NOMO-1 treated with dmso at 0.1 percent for 144 hours (cell line): ENCODE results near the gene SLC7A6OS.
"Not testable (repeated sequence)": the region's sequence is repeated elsewhere in the genome, so short reads cannot be mapped to it uniquely, and the experiment has no call there.

Experiments
- DNase-seq: peaks from one replicate; lab custom pipeline; 2025; ENCODE audit not compliant: unreplicated experiment; lab: John Stamatoyannopoulos, UW

Gene SLC7A6OS

DNA sequence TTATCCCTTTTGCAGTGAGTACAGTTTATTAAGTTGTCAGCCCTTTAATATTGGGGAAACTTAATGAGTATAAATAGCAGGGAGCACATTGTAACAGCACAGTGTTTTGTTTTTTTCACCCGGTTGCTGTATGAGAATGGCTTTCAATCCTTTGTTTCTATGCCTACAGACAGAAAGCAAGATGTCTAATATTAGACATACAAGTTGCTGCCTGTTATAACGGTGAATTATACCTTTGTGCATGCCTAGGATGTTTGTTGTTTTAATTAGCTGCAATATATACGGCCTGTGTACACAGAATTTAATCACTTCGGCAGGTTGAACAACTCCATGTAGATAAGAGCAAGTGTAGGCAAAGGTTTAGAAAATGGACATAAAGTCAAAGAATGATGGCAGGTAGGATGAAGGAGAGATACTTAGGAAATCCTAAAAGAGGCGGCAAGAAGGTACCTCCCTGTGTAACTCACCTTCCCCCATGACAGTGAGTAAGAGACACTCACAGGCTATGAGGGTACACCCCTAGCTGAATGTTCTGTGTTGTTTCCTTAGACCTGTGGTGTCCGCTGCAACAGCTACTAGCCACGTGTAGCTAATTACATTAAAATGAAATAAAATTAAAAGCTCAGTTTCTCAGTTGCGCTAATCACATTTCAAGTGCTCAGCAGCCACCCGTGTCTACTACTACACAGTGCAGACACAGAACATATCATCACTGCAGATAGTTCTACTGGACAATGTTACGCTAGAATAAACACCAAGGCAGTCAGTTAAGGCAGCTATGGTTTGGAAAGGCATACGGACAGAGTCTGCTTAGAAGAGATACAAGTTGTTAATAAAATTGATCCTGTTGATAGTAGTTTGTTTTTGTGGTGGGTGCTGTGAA lies 10.9 kb downstream of the SLC7A6OS start:
- no peak for DNase-seq

- no peak for DNase-seq
Measured at GRCh38 chr16:68298907-68299561, 11.7 kb downstream of the SLC7A6OS start.

DNA sequence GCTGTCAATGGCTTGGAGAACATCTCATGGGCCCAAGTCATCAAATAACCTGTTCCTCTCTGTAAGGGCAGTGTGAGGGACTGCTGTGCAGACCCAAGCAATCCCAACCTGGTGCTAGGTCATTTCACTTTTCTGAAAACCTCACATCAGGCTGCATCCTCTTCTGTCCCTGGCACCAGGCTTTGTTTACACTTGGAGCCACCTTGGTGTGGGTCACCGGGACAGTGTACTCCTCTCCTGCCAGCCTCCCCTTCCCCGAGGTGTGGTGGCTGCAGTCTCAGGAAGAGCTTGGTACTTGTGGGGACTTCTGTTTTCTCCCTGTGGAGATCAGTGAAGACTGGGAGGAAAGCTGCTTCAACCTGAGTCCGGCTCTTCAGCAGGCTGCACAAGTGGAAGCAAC lies 12.4 kb downstream of the SLC7A6OS start:
- no peak for DNase-seq

DNA sequence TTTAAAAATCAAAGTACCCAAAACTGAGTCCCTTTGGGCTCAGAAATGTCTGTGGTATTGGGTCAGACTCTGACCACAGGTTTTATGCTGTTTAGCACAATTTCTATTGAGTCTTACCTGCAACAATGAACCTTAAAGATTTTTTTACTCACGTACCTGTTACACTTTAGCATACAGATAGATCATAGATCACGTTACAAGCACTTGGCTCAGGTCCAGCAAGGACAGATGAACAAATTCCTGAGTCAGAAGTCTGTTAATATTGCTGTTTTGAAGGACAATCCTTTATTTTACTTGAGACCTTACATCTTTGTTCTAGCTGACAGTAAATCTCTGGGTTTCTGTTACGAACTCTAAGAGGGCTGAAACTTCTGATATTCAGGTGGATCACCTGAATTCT lies 12.8 kb downstream of the SLC7A6OS start:
- no peak for DNase-seq

GRCh38 chr16:68296693-68297092 lies 14.1 kb downstream of the SLC7A6OS start:
- no peak for DNase-seq

GRCh38 chr16:68296291-68296690 lies 14.5 kb downstream of the SLC7A6OS start:
- no peak for DNase-seq

DNA sequence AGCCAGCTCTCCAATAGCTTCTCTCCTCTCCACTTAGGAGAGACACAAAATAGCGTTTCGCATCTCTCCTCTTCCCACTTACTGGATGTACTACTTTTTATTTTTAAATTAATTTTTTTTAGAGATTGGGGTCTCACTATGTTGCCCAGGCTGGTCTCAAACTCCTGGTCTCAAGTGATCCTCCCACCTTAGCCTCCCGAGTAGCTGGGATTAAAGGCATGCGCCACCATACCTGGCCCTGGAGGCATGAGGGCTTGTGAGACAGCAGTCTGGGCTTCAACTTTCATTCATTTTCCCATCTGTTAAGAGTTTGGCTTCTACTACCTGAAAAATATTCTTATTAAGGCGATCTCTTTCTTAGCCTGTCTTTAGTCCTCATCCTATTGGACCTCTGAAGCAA lies 18.3 kb downstream of the SLC7A6OS start:
- DNase-seq, result no peak

GRCh38 chr16:68291227-68291626 lies 19.5 kb downstream of the SLC7A6OS start:
- no peak for DNase-seq

- DNase-seq, result no peak
Measured at GRCh38 chr16:68290450-68290849, 20.3 kb downstream of the SLC7A6OS start.

DNA sequence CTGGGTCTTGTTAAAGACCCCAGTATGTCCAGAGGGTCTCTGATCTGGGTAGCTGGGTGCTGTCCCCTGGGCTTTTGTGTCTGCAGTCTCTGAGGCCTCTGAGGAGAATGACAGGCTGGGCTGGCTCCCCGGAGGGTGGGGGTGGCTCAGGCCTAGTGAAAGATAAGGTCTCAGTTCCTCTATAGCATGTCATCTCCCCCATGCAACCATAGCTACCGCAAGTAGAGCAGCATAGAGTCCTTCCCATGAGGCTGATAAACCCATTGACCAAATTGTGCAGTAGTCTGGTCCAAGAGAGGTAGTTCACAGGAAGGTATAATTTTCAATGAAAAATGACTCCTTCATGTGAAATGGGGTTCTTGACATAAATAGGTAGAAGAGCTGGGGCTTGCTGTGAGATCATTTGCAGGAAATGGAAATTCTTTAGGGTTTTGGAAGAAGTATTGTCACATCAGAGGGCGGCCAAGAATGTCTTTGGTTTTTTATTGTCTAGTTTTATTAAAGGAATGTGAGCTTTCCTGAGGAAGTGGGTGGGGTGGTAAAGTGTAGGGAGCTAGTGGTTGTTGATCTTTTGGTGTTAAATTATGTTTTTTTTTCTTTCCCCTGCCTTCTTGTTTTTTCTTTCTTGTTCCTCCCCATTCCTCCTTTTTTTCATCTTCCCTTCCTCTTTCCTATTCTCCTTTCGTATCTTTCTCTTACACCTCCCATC lies 21.0 kb downstream of the SLC7A6OS start:
- DNase-seq, result no peak

DNA sequence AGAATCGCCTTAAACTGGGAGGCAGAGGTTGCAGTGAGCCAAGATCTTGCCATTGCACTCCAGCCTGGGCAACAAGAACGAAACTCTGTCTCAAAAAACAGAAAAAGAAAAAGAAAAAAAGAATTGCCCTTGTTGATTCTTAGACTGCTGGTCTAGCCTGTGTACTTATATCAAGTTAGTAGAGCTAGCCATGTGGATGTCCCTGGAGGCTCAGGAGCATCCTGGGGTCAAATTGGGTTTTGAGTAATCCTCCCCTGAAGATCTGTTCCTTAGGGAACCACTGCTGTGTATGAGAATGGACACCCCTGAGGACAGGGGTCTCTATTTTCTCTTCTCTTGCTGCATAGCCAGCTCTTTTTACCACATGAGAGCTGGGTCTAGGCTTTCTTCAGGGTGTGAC lies 21.5 kb downstream of the SLC7A6OS start:
- no peak for DNase-seq

- not testable (repeated sequence) for DNase-seq
Measured at GRCh38 chr16:68288796-68289195, 21.9 kb downstream of the SLC7A6OS start.

DNA sequence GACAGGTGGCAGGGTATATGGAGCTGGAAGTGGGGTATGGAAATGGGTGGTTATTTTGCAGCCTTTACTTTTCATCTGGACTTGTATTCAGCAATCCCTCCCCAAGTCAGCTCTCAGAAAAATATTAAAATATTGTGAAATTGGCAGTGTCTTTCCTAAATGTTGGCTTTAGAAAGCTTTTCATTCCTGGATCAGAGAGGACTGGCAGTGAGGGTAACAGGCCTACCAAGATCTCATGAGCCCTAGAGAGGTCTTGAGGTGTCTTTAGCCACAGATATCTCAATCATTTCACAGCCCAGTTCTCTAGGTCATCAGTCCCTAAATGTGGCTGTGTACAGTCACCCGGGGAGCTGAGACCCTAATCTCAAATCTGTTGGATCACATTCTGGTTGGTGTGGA lies 22.5 kb downstream of the SLC7A6OS start:
- DNase-seq, result no peak

GRCh38 chr16:68287276-68288251 lies 23.2 kb downstream of the SLC7A6OS start:
- DNase-seq, result no peak

DNA sequence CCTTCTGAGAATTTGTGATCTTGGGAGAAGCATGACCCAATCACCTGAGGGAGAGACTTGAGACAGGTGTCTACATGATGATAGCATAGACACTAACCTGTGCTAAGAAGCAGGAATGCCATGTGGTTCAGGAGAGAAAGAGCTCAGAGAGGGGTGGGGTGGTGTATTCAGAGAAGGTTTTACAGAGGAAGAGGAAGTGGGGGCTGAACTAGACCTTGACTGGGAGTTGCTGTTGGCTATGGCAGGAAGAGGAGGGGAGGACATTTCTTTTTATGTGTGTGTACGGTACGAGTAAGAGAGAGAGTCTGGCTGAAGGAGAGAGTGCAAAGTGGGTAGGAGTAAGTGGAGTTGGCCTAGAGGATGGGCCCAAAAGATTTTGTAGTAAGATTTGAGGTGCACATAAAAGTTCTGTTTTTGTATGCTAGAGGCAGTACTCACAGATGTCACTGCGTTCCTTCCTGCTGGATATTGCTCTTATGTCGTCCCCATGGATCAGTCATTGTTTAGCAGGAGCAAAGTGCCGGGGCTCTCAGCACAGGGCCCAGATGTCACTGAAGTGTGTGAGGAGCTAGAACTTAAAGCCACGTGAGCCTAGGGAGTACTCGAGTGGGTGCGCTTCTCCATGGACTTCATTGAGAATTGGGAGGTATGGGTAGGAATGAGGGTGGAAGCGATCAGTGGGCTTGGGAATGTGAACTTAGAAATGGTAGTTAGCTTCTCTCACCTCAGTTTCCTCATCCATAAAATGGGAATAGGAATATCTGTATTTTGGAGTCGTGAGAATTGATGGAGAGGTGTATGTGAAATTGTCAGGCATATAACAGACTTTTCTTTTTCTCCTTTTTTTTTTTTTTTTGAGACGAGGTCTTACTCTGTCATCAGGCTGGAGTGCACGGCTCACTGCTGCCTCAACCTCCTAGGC lies 24.3 kb downstream of the SLC7A6OS start:
- DNase-seq, result peak; percentile 66

DNA sequence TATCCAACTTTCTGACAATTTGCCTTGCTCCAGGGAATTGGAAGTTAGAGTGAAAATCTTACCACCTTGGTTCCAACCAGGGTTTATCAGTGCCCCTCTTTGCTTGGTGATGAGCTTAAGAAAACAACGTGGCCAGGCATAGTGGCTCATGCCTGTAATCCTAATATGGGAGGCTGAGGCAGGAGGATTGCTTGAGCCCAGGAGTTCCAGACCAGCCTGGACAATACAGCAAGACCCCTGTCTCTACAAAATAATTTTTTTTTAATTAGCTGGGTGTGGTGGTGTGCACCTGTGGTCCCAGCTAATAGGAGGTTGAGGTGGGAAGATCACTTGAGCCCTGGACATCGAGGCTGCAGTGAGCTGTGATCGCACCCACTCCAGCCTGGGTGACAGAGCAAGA lies 25.1 kb downstream of the SLC7A6OS start:
- no peak for DNase-seq

GRCh38 chr16:68284847-68285246 lies 25.9 kb downstream of the SLC7A6OS start:
- peak; percentile 59 for DNase-seq

DNA sequence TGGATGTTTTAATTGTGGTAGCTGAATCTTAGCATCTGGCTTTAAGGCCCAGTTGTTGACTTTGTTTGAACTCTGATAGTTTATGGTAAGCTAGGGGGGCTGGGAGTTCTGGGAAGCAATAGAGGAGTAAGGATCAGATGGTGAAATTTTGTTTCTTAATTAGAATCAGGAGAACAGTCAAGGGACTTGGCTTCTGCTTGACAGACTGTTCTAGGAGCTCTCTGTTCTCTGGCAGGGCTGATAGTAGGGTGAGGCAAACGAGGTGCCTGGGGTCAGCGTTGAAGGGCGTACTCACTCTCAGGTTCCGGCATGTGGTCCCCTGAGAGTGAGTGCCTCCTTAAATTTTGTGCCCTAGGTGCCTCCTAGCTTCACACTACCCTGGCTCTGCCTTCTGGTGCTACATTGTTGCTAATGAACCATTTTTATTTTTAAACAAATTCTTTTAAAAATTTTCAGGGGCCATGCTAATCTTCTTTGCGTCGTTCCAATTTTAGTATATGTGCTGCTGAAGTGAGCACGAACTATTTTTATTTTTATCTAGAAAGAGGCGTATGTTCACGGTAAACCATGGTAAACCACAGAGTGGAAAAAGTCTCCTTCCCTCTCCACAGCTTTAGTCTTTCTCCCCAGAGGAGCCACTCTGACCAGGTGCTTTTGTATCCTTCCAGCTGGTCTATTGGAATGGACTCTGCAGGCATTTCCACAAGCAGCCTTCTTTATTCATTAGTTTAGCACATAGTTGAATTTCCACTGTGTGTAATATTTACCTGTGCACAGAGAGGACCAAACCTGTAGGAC lies 26.7 kb downstream of the SLC7A6OS start:
- no peak for DNase-seq

GRCh38 chr16:68283346-68283745 lies 27.4 kb downstream of the SLC7A6OS start:
- DNase-seq, result no peak
